Vagina (tissue), 2 donors: ENCODE measurements around the gene AGPAT1.

Source experiments
- POLR2A ChIP-seq, 2 donors: fragments of 450-650 bp; IDR thresholded peaks; one replicate each; pipeline ENCODE4 v1.6.1; 2017; ENCODE audit warnings: antibody characterized with exemption in 2 of 2, mild to moderate bottlenecking in 2 of 2, moderate library complexity in 2 of 2
- TF ChIP-seq, protein P1 (sequence below), 3 experiments: fragments of 450-650 bp in 2 of 3; fragments of 200-600 bp in 1 of 3; sonication (generic) in 1 of 3; IDR thresholded peaks; one replicate each; pipeline ENCODE4 v1.5.1; 2017 to 2019; ENCODE audit warnings: antibody characterized with exemption in 3 of 3, mild to moderate bottlenecking in 2 of 3, moderate library complexity in 2 of 3

DNA sequence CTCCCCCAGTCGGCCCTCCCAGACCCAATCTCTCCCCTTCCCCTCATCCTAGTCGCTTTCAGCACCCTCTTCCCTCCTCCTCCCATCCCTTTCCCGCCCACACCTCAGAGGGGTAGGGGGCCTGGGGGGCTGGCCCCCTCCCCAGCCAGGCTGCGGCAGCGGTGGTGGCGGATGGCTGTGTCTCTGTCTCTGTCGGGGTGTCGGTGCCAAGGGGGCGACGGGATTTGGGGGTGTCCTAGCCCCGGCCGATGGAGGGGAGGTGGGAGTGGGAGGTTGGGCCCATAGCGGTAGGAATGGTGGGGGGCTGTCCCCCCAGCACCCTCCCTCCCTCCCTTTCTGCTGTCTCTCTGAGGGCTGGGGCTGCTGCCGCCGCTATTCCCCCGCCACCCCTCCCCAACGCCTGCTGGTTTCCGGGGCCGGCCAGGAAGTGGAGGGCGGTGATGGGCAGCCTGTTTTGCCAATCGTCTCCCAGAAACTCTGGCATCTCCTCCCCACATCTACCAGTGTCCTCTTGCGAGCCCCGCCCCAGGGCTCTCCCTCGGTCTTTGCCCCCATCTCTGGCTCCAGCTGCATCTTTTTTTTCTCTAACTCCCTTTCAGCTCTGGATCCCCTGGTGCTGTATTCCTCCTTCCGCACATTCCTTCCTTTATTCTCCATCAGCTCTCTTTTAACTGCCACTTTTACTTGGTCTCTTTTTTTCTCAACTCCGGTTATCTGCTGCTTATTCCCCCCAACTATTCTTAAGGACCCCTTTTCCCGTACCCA, at the start of gene AGPAT1:
- TF ChIP-seq, protein P1, sequence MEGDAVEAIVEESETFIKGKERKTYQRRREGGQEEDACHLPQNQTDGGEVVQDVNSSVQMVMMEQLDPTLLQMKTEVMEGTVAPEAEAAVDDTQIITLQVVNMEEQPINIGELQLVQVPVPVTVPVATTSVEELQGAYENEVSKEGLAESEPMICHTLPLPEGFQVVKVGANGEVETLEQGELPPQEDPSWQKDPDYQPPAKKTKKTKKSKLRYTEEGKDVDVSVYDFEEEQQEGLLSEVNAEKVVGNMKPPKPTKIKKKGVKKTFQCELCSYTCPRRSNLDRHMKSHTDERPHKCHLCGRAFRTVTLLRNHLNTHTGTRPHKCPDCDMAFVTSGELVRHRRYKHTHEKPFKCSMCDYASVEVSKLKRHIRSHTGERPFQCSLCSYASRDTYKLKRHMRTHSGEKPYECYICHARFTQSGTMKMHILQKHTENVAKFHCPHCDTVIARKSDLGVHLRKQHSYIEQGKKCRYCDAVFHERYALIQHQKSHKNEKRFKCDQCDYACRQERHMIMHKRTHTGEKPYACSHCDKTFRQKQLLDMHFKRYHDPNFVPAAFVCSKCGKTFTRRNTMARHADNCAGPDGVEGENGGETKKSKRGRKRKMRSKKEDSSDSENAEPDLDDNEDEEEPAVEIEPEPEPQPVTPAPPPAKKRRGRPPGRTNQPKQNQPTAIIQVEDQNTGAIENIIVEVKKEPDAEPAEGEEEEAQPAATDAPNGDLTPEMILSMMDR (IDR thresholded peaks at IDR 0.05): no peak
- peak; percentile 39 to 63 for TF ChIP-seq POLR2A (IDR thresholded peaks at IDR 0.05)
